Panc1 (cell line): ENCODE data around the gene ZNF592. TPM values are rescaled to one million over a fixed set of nuclear protein-coding genes. Genes with fewer than 3 reads are reported as not detected.

Experiments
- ATAC-seq: fragments of 200-7000 bp; cut with Tn5 transposase; 2 replicates; pipeline ENCODE4 v1.9.1; 2020; ENCODE audit warnings: mild to moderate bottlenecking, moderate library complexity
- BruUV-seq: library from RNA; stranded (reverse); fragments of 400-500 nt; replicated peaks from 2 replicates; lab custom pipeline; 2021; lab: Mats Ljungman, UMichigan
- CTCF ChIA-PET: fragments of 300-600 bp; sonication (Branson Sonifier 250); formaldehyde crosslinking; loops from one replicate; lab custom pipeline; 2022; ENCODE audit warnings: antibody characterized with exemption; lab: Charles Lee
- POLR2A ChIA-PET: fragments of 300-600 bp; sonication (Branson Sonifier 250); formaldehyde crosslinking; loops from one replicate; lab custom pipeline; 2022; ENCODE audit warnings: antibody characterized with exemption; lab: Charles Lee
- DNase-seq: peaks from one replicate; pipeline ENCODE4 v3.0.0-alpha.2; 2010; ENCODE audit warnings: low read depth, low spot score
- H3K27ac ChIP-seq: 2 replicates; pipeline ENCODE4 v1.5.1; 2011; ENCODE audit warnings: mild to moderate bottlenecking, low read length, inconsistent platforms
- H3K27me3 ChIP-seq: fragments of 200-500 bp; sonication (Bioruptor generic); 2 replicates; pipeline ENCODE4 v1.6.0; 2014; ENCODE audit warnings: low read length, inconsistent platforms; ENCODE audit not compliant: control insufficient read depth, insufficient read depth
- H3K36me3 ChIP-seq: fragments of 200-500 bp; sonication (Bioruptor generic); 2 replicates; pipeline ENCODE4 v1.5.1; 2014; ENCODE audit warnings: inconsistent platforms, mild to moderate bottlenecking, low read length, moderate library complexity; ENCODE audit not compliant: control insufficient read depth, insufficient read depth
- H3K4me1 ChIP-seq: 2 replicates; pipeline ENCODE4 v1.5.1; 2011; ENCODE audit warnings: inconsistent platforms, mild to moderate bottlenecking, low read length, moderate library complexity; ENCODE audit not compliant: control insufficient read depth, insufficient read depth
- H3K4me3 ChIP-seq, 2 experiments: 2 replicates each; pipeline ENCODE4 v1.5.1; 2011 to 2012; ENCODE audit warnings: low read depth in 2 of 2, low read length in 2 of 2, mild to moderate bottlenecking in 2 of 2, inconsistent platforms in 1 of 2, moderate library complexity in 1 of 2
- H3K9me3 ChIP-seq: fragments of 200-500 bp; sonication (Bioruptor generic); 2 replicates; pipeline ENCODE4 v1.5.1; 2014; ENCODE audit warnings: low read depth, mild to moderate bottlenecking, inconsistent platforms, low read length, moderate library complexity; ENCODE audit not compliant: control insufficient read depth, insufficient read depth
- POLR2AphosphoS5 ChIP-seq: IDR thresholded peaks from 2 replicates; pipeline ENCODE4 v1.6.1; 2012; ENCODE audit warnings: mild to moderate bottlenecking, low read depth, low read length, moderate library complexity
- REST ChIP-seq, 2 experiments: IDR thresholded peaks; 2 replicates each; pipeline ENCODE4 v1.6.1; 2011 to 2012; ENCODE audit warnings: low read depth in 2 of 2, control low read depth in 1 of 2, low read length in 1 of 2, mild to moderate bottlenecking in 1 of 2, moderate library complexity in 1 of 2; ENCODE audit not compliant: insufficient read depth in 1 of 2
- SIN3A ChIP-seq: IDR thresholded peaks from 2 replicates; pipeline ENCODE4 v1.6.1; 2012; ENCODE audit warnings: low read depth, mild to moderate bottlenecking, low read length, moderate library complexity, borderline replicate concordance; ENCODE audit not compliant: insufficient read depth
- TCF7L2 ChIP-seq: IDR thresholded peaks from 2 replicates; pipeline ENCODE4 v1.6.1; 2011; ENCODE audit warnings: mild to moderate bottlenecking, low read depth, low read length, inconsistent platforms
- in situ Hi-C: cut with HindIII; loops from 2 replicates; pipeline ENCODE4 v1.10.0; 2016; ENCODE audit warnings: low sequenced_read_pairs, low pct_unique_long_range_greater_than_20kb
- intact Hi-C: fragments of 100-400 bp; cut with micrococcal nuclease; formaldehyde crosslinking; loops from one replicate; pipeline ENCODE4 v1.10.0; 2022; ENCODE audit not compliant: unreplicated experiment
- total RNA-seq: library from RNA; stranded (reverse); gene quantifications from one replicate; pipeline ENCODE4 v1.2.1, GENCODE V29; 2021; ENCODE audit not compliant: unreplicated experiment
- TF ChIP-seq, protein P1 (sequence below): fragments of 450-650 bp; IDR thresholded peaks from 2 replicates; pipeline ENCODE4 v1.5.1; 2017; ENCODE audit warnings: mild to moderate bottlenecking

ZNF592 gene
- total RNA-seq, 1 experiment from 2014 or later: 34.2 TPM

GRCh38 chr15:84761607-84762131 is 13.3 kb downstream of the ZNF592 start:
- no TSS peak for BruUV-seq
- in situ Hi-C loops (no loop called here), intact Hi-C loops (no loop called here)
- no peaks in the 10 kb centered on the region for H3K9me3 ChIP-seq
- POLR2A ChIA-PET: no interaction called here
- H3K4me3 ChIP-seq: no peak overlapping the region
- DNase-seq: no peak
- CTCF ChIA-PET: no interaction called here
- no peak for TF ChIP-seq TCF7L2
- TF ChIP-seq REST (IDR thresholded peaks at IDR 0.05; ENCODE audit: insufficient read depth in 1 of 2, low read depth in 2 of 2, low read length in 1 of 2): no peak
- TF ChIP-seq, protein P1, sequence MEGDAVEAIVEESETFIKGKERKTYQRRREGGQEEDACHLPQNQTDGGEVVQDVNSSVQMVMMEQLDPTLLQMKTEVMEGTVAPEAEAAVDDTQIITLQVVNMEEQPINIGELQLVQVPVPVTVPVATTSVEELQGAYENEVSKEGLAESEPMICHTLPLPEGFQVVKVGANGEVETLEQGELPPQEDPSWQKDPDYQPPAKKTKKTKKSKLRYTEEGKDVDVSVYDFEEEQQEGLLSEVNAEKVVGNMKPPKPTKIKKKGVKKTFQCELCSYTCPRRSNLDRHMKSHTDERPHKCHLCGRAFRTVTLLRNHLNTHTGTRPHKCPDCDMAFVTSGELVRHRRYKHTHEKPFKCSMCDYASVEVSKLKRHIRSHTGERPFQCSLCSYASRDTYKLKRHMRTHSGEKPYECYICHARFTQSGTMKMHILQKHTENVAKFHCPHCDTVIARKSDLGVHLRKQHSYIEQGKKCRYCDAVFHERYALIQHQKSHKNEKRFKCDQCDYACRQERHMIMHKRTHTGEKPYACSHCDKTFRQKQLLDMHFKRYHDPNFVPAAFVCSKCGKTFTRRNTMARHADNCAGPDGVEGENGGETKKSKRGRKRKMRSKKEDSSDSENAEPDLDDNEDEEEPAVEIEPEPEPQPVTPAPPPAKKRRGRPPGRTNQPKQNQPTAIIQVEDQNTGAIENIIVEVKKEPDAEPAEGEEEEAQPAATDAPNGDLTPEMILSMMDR: no peak
- TF ChIP-seq SIN3A: no peak
- TF ChIP-seq POLR2AphosphoS5: no peak
- no peaks in the 10 kb centered on the region for H3K36me3 ChIP-seq
- no peaks in the 10 kb centered on the region for H3K27me3 ChIP-seq
- H3K4me1 ChIP-seq: no peaks in the 10 kb centered on the region
- no peak overlapping the region for H3K27ac ChIP-seq
- no peak for ATAC-seq

DNA sequence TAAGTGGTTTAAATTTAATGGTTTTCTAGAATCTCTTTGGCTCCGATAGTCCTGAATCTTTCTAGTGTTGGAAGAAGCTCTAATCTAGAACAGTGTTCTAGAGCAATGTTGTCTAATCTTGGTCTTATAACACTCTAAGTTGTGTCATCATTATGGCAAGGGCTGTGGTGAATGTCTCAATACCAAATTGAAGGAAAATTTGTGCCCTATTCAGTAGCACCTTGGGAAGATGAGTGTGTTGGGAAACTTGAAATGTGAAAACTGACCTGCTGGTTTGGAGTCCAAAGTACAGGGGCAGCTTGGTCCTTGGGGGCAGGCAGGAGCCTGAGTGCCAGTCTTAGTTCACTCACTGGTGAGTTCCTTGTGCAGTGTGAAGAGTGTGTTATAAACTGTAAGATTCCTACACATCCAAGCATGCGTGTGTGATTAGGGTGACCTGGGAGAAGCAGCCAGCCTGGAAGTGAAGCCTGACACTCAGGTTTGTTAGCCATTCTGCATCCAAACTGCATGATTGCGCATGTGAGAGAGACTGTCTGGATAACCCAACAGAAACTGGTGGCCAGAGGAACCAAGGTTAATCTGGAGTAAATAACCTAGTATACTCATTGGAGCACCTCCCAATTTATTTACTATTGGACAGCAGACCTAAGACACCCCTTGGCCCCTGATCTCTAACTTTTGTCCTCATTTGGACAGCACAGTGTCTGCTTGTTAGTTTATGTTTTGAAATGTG is 14.6 kb downstream of the ZNF592 start:
- H3K9me3 ChIP-seq: no peaks in the 10 kb centered on the region
- DNase-seq: no peak
- H3K27ac ChIP-seq: no peak overlapping the region
- H3K27me3 ChIP-seq: no peaks in the 10 kb centered on the region
- intact Hi-C loops: no loop called here
- ChIA-PET CTCF (interaction anchor here (0.6 kb wide), 1 partner anchor 40 kb away, joined by 9 read pairs; no protein-coding TSS in a partner anchor), POLR2A (no interaction called here)
- H3K4me3 ChIP-seq: no peak overlapping the region
- H3K4me1 ChIP-seq: no peaks in the 10 kb centered on the region
- no peaks in the 10 kb centered on the region for H3K36me3 ChIP-seq
- no peak for TF ChIP-seq SIN3A
- TF ChIP-seq, protein P1: no peak
- BruUV-seq: no TSS peak
- no peak for ATAC-seq
- in situ Hi-C loops: no loop called here
